ENCODE results near the gene KLHL29. TPM values are rescaled to one million over a fixed set of nuclear protein-coding genes. Genes with fewer than 3 reads are reported as not detected.
A peak's percentile ranks its signal among the peaks of the same experiment; 100 is the strongest.

Gene KLHL29
- total RNA-seq, 2 donors from 2014 or later: 1.0 to 2.4 TPM

- no peak for DNase-seq
- Mint-ChIP-seq H3K9me3 (no peaks in the 10 kb centered on the region), H3K27me3 (ENCODE audit: insufficient read depth) (no peaks in the 10 kb centered on the region)
Measured at GRCh38 chr2:23543302-23543701, 158.3 kb downstream of the KLHL29 start.

GRCh38 chr2:23543728-23544127 lies 158.7 kb downstream of the KLHL29 start:
- H3K27me3 Mint-ChIP-seq (ENCODE audit: insufficient read depth): no peaks in the 10 kb centered on the region
- H3K27ac Mint-ChIP-seq: no peak overlapping the region
- no peak for DNase-seq
- H3K4me1 Mint-ChIP-seq: peaks cover 4% of the 10 kb centered on the region
- no peaks in the 10 kb centered on the region for H3K4me1 ChIP-seq (ENCODE audit: control insufficient read depth, insufficient read depth, low read length)
- no peaks in the 10 kb centered on the region for H3K36me3 Mint-ChIP-seq (ENCODE audit: low read depth)
- WGBS, 2 experiments (ENCODE audit: insufficient coverage in 1 of 2, insufficient read length in 1 of 2): 91 to 100% methylated on average over 3 to 9 of the region's 9 CpGs
- H3K9me3 Mint-ChIP-seq: no peaks in the 10 kb centered on the region
- H3K4me3 Mint-ChIP-seq: no peak overlapping the region
- peak overlapping the region; percentile 55 for H3K27ac ChIP-seq (ENCODE audit: low read depth, low read length)
- no peaks in the 10 kb centered on the region for H3K9me3 ChIP-seq (ENCODE audit: control insufficient read depth, low read length)
- no peak for TF ChIP-seq CTCF (conservative IDR thresholded peaks at IDR 0.05)
- H3K36me3 ChIP-seq (ENCODE audit: control insufficient read depth, insufficient read depth, low read length): no peaks in the 10 kb centered on the region
- H3K9ac ChIP-seq (ENCODE audit: extremely low read depth, low read length, poor library complexity, severe bottlenecking): no peak overlapping the region
- H3K4me3 ChIP-seq (ENCODE audit: low read length): no peak overlapping the region
- no peaks in the 10 kb centered on the region for H3K27me3 ChIP-seq (ENCODE audit: control insufficient read depth, insufficient read depth, low read length, poor library complexity, severe bottlenecking)

More at GRCh38 chr2:23543302-23543701, 158.3 kb downstream of the KLHL29 start:
- Mint-ChIP-seq H3K36me3 (ENCODE audit: low read depth) (no peaks in the 10 kb centered on the region), H3K4me1 (peaks cover 4% of the 10 kb centered on the region), H3K27ac (no peak overlapping the region), H3K4me3 (no peak overlapping the region)
- H3K36me3 ChIP-seq (ENCODE audit: control insufficient read depth, insufficient read depth, low read length): no peaks in the 10 kb centered on the region
- H3K4me1 ChIP-seq (ENCODE audit: control insufficient read depth, insufficient read depth, low read length): no peaks in the 10 kb centered on the region
- 91% methylated on average over 10 of the region's 10 CpGs for WGBS, 2 experiments (ENCODE audit: insufficient coverage in 1 of 2, insufficient read length in 1 of 2)
- no peak overlapping the region for H3K4me3 ChIP-seq (ENCODE audit: low read length)
- peak overlapping the region; percentile 55 for H3K27ac ChIP-seq (ENCODE audit: low read depth, low read length)
- no peak overlapping the region for H3K9ac ChIP-seq (ENCODE audit: extremely low read depth, low read length, poor library complexity, severe bottlenecking)
- H3K9me3 ChIP-seq (ENCODE audit: control insufficient read depth, low read length): no peaks in the 10 kb centered on the region
- no peaks in the 10 kb centered on the region for H3K27me3 ChIP-seq (ENCODE audit: control insufficient read depth, insufficient read depth, low read length, poor library complexity, severe bottlenecking)
- TF ChIP-seq CTCF (conservative IDR thresholded peaks at IDR 0.05): no peak

GRCh38 chr2:23544589-23545295 lies 159.8 kb downstream of the KLHL29 start:
- H3K27ac ChIP-seq (ENCODE audit: low read depth, low read length): no peak overlapping the region
- no peak overlapping the region for H3K27ac Mint-ChIP-seq

More at GRCh38 chr2:23544589-23545295, 159.8 kb downstream of the KLHL29 start:
- H3K4me3 ChIP-seq (ENCODE audit: low read length): no peak overlapping the region
- DNase-seq: no peak
- WGBS, 2 experiments (ENCODE audit: insufficient coverage in 1 of 2, insufficient read length in 1 of 2): 92 to 93% methylated on average over 7 to 10 of the region's 10 CpGs
- H3K9me3 ChIP-seq (ENCODE audit: control insufficient read depth, low read length): no peaks in the 10 kb centered on the region
- no peaks in the 10 kb centered on the region for H3K36me3 ChIP-seq (ENCODE audit: control insufficient read depth, insufficient read depth, low read length)
- Mint-ChIP-seq H3K27me3 (ENCODE audit: insufficient read depth) (no peaks in the 10 kb centered on the region), H3K4me3 (no peak overlapping the region), H3K4me1 (peaks cover 9% of the 10 kb centered on the region), H3K36me3 (ENCODE audit: low read depth) (no peaks in the 10 kb centered on the region), H3K9me3 (no peaks in the 10 kb centered on the region)
- H3K9ac ChIP-seq (ENCODE audit: extremely low read depth, low read length, poor library complexity, severe bottlenecking): no peak overlapping the region
- H3K4me1 ChIP-seq (ENCODE audit: control insufficient read depth, insufficient read depth, low read length): no peaks in the 10 kb centered on the region
- TF ChIP-seq CTCF (conservative IDR thresholded peaks at IDR 0.05): no peak
- no peaks in the 10 kb centered on the region for H3K27me3 ChIP-seq (ENCODE audit: control insufficient read depth, insufficient read depth, low read length, poor library complexity, severe bottlenecking)

Measured in endodermal cell (in vitro differentiated cells).